GM23248 (cell line): ENCODE measurements around the gene LEFTY1. TPM values are rescaled to one million over a fixed set of nuclear protein-coding genes. Genes with fewer than 3 reads are reported as not detected.
A peak's percentile ranks its signal among the peaks of the same experiment; 100 is the strongest.
"Not testable (repeated sequence)": the region's sequence is repeated elsewhere in the genome, so short reads cannot be mapped to it uniquely, and the experiment has no call there.

Experiments used
- DNase-seq: peaks from one replicate; pipeline ENCODE4 v3.0.0-alpha.2; 2015
- H2AFZ ChIP-seq: fragments of 200-600 bp; sonication (generic); 2 replicates; pipeline ENCODE4 v1.6.1; 2016; ENCODE audit warnings: antibody characterized with exemption
- H3F3A ChIP-seq: fragments of 200-600 bp; sonication (generic); 2 replicates; pipeline ENCODE4 v1.6.1; 2016; ENCODE audit warnings: mild to moderate bottlenecking, antibody characterized with exemption, mixed run types; ENCODE audit not compliant: insufficient read depth
- H3K27ac ChIP-seq: fragments of 200-600 bp; sonication (generic); 2 replicates; pipeline ENCODE4 v1.5.1; 2016; ENCODE audit warnings: mild to moderate bottlenecking
- H3K27me3 ChIP-seq: fragments of 200-600 bp; sonication (generic); replicated peaks from 2 replicates; pipeline ENCODE4 v1.6.1; 2016; ENCODE audit warnings: mild to moderate bottlenecking; ENCODE audit not compliant: insufficient read depth
- H3K36me3 ChIP-seq: fragments of 200-600 bp; sonication (generic); 2 replicates; pipeline ENCODE4 v1.6.1; 2016; ENCODE audit warnings: low read depth, mild to moderate bottlenecking
- H3K4me1 ChIP-seq: fragments of 200-600 bp; sonication (generic); 2 replicates; pipeline ENCODE4 v1.6.1; 2016; ENCODE audit warnings: mild to moderate bottlenecking; ENCODE audit not compliant: insufficient read depth
- H3K4me2 ChIP-seq: fragments of 200-600 bp; sonication (generic); one replicate; pipeline ENCODE4 v1.6.1; 2016; ENCODE audit warnings: mild to moderate bottlenecking; ENCODE audit not compliant: unreplicated experiment
- H3K4me3 ChIP-seq: fragments of 200-600 bp; sonication (generic); 2 replicates; pipeline ENCODE4 v1.5.1; 2016; ENCODE audit warnings: mild to moderate bottlenecking
- H3K79me2 ChIP-seq: fragments of 200-600 bp; sonication (generic); 2 replicates; pipeline ENCODE4 v1.6.1; 2016; ENCODE audit warnings: mild to moderate bottlenecking; ENCODE audit not compliant: insufficient read depth
- H3K9ac ChIP-seq: fragments of 200-600 bp; sonication (generic); 2 replicates; pipeline ENCODE4 v1.6.1; 2016; ENCODE audit warnings: mild to moderate bottlenecking
- H3K9me2 ChIP-seq: fragments of 200-600 bp; sonication (generic); 2 replicates; pipeline ENCODE4 v1.6.1; 2016; ENCODE audit warnings: mixed run types, mild to moderate bottlenecking, moderate library complexity; ENCODE audit not compliant: insufficient read depth
- H3K9me3 ChIP-seq: fragments of 200-600 bp; sonication (generic); one replicate; pipeline ENCODE4 v1.6.1; 2017; ENCODE audit warnings: low read depth
- H4K20me1 ChIP-seq: fragments of 200-600 bp; sonication (generic); 2 replicates; pipeline ENCODE4 v1.6.0; 2016; ENCODE audit not compliant: insufficient read depth
- EZH2 ChIP-seq: fragments of 200-600 bp; sonication (generic); IDR thresholded peaks from 2 replicates; pipeline ENCODE4 v1.6.1; 2018; ENCODE audit warnings: antibody characterized with exemption, mild to moderate bottlenecking; ENCODE audit not compliant: insufficient read depth, poor library complexity, severe bottlenecking
- EZH2phosphoT487 ChIP-seq: fragments of 200-600 bp; sonication (generic); IDR thresholded peaks from 2 replicates; pipeline ENCODE4 v1.6.1; 2018; ENCODE audit warnings: antibody characterized with exemption, moderate library complexity, mild to moderate bottlenecking, low read depth; ENCODE audit not compliant: insufficient read depth
- WGBS, 2 experiments: methylation state at CpG; one replicate each; pipeline ENCODE4 v1.1.6; 2015 to 2017; ENCODE audit warnings: low lambda C conversion rate in 2 of 2, low coverage in 1 of 2; ENCODE audit errors: missing lambda C conversion rate in 2 of 2; 5-methylcytosine and 5-hydroxymethylcytosine counted together
- in situ Hi-C: fragments of 300-500 bp; cut with MboI; formaldehyde crosslinking; loops from 2 replicates; pipeline ENCODE4 v1.15.0; 2020
- polyA plus RNA-seq: library from polyadenylated mRNA; unstranded; fragments of >200 nt; fragmentation: Nextera tagmentation; extraction: Ambion mirVana; gene quantifications from 2 replicates; pipeline ENCODE4 v1.2.1, GENCODE V29; 2016
- total RNA-seq: library from RNA; depleted of rRNA; stranded (reverse); fragments of >200 nt; shearing (Covaris generic); gene quantifications from 2 replicates; pipeline ENCODE4 v1.2.3, GENCODE V29; 2014

The LEFTY1 gene
- total and polyA plus RNA-seq, 2 experiments from 2014 or later = not detected

GRCh38 chr1:225934711-225935110 lies 45.8 kb upstream of the LEFTY1 start:
- Histone ChIP-seq H3K4me1 (peaks cover 13% of the 10 kb centered on the region; the same call in 1 of the 2 replicates), H3K36me3 (no peaks in the 10 kb centered on the region), H3K79me2 (no peaks in the 10 kb centered on the region), H2AFZ (no peak overlapping the region), H3K4me2 (no peak overlapping the region), H3K4me3 (no peak overlapping the region), H3K9ac (no peak overlapping the region), H3F3A (peaks cover 6% of the 10 kb centered on the region; the same call in 1 of the 2 replicates), H3K9me2 (no peaks in the 10 kb centered on the region), H3K27ac (no peak overlapping the region), H3K9me3 (no peaks in the 10 kb centered on the region), H4K20me1 (no peaks in the 10 kb centered on the region), H3K27me3 (no peaks in the 10 kb centered on the region)
- TF ChIP-seq EZH2 (no peak), EZH2phosphoT487 (no peak)
- in situ Hi-C loops = no loop called here
- WGBS, 2 experiments = 95 to 97% methylated on average over 5 of the region's 5 CpGs
- no peak for DNase-seq

DNA sequence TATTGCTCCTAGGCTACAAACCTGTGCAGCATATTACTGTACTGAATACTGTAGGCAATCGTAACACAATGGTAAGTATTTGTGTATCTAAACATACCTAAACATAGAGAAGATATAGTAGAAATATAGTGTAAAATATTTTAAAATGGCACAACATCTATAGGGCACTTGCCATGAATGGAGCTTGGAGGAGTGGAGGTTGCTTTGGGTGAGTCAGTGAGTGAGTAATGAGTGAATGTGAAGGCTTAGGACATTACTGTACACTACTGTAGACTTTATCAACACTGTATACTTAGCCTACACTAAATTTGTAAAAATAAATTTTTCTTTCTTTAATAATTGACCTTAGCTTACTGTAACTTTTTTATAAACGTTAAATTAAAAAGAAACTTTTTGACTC lies 44.1 kb upstream of the LEFTY1 start:
- no peaks in the 10 kb centered on the region for H3K9me3 ChIP-seq
- H3K4me1 ChIP-seq = peaks cover 13% of the 10 kb centered on the region; the same call in 1 of the 2 replicates
- H3K4me2 ChIP-seq = no peak overlapping the region
- no peaks in the 10 kb centered on the region for H3K79me2 ChIP-seq
- TF ChIP-seq EZH2 = no peak
- TF ChIP-seq EZH2phosphoT487 = no peak
- H3K27me3 ChIP-seq = no peaks in the 10 kb centered on the region
- no peaks in the 10 kb centered on the region for H3K9me2 ChIP-seq
- no peaks in the 10 kb centered on the region for H4K20me1 ChIP-seq
- no peak overlapping the region for H2AFZ ChIP-seq
- no peak overlapping the region for H3K4me3 ChIP-seq
- H3K36me3 ChIP-seq = no peaks in the 10 kb centered on the region
- H3F3A ChIP-seq = peaks cover 6% of the 10 kb centered on the region; the same call in 1 of the 2 replicates
- in situ Hi-C loops = no loop called here
- 23 to 28% methylated on average over 2 of the region's 2 CpGs for WGBS, 2 experiments
- no peak overlapping the region for H3K9ac ChIP-seq
- peak; percentile 81 for DNase-seq
- H3K27ac ChIP-seq = no peak overlapping the region

DNA sequence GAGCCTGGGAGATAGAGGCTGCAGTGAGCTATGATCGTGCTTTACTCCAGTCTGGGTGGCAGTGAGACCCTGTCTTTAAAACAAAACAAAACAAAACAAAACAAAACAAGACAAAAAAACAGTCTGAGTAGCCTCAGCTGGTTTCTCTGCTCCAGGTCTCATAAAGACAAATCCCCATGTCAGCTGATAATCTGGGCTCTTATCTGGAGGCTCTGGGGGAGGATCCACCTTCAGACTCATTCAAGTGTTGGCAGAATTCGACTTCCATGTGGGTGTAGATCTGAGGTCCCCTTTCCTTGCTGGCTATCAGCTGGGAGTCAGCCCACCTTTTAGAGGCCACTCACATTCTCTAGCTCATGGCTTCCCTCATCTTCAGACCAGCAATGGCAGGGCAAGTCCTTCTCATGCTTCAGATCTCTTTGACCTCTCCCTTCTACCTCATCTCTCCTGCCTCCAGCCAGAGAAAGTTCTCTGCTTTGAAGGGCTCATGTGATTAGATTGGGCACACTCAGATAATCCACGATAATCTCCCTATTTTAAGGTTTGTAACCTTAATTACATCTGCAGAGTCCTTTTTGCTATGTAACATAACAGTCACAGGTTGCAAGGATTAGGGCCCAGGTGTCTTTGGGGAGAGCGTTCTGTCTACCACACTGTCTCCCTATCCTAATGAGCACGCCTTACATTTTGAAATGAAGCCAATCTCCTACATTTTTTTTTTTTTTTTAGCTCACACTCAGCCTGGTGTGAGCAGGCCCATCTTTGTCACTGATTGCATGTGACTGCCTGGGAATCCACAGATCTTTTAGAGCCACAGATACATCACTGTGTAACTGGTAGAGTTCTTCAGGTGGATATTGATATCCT lies 42.6 kb upstream of the LEFTY1 start:
- Histone ChIP-seq H3K4me3 (no peak overlapping the region), H3K4me1 (peaks cover 12% of the 10 kb centered on the region; the same call in 1 of the 2 replicates), H3K27ac (no peak overlapping the region), H3K36me3 (no peaks in the 10 kb centered on the region), H3K79me2 (no peaks in the 10 kb centered on the region), H3K9me3 (no peaks in the 10 kb centered on the region), H3F3A (peaks cover 5% of the 10 kb centered on the region; the same call in 1 of the 2 replicates), H3K9me2 (no peaks in the 10 kb centered on the region), H2AFZ (no peak overlapping the region), H3K9ac (no peak overlapping the region), H3K4me2 (no peak overlapping the region), H3K27me3 (no peaks in the 10 kb centered on the region), H4K20me1 (no peaks in the 10 kb centered on the region)
- in situ Hi-C loops = no loop called here
- DNase-seq = no peak
- WGBS, 2 experiments = 72 to 74% methylated on average over 5 of the region's 5 CpGs
- TF ChIP-seq EZH2 (no peak), EZH2phosphoT487 (no peak)

- WGBS, 2 experiments = 83 to 88% methylated on average over 2 of the region's 2 CpGs
- in situ Hi-C loops = no loop called here
Measured at GRCh38 chr1:225930566-225930965, 41.6 kb upstream of the LEFTY1 start.

DNA sequence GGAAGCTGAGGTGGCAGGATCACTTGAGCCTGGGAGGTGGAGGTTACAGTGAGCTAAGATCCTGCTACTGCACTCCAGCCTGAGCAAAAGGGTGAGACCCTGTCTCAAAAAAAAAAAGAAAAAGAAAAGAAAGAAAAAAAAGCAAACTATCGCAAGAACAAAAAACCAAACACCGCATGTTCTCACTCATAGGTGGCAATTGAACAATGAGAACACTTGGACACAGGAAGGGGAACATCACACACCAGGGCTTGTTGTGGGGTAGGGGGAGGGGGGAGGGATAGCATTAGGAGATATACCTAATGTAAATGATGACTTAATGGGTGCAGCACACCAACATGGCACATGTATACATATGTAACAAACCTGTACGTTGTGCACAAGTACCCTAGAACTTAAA lies 40.5 kb upstream of the LEFTY1 start:
- H3F3A ChIP-seq, H3K9me2 ChIP-seq, H3K36me3 ChIP-seq, H2AFZ ChIP-seq, H3K4me3 ChIP-seq, H4K20me1 ChIP-seq, in situ Hi-C loops, H3K9ac ChIP-seq, H3K79me2 ChIP-seq, H3K4me2 ChIP-seq, H3K27me3 ChIP-seq, DNase-seq, H3K27ac ChIP-seq, H3K9me3 ChIP-seq: not testable (repeated sequence)
- H3K4me1 ChIP-seq = peaks cover 12% of the 10 kb centered on the region; the same call in 1 of the 2 replicates
- WGBS, 2 experiments = 83 to 100% methylated on average over 1 to 3 of the region's 3 CpGs

More at GRCh38 chr1:225930566-225930965, 41.6 kb upstream of the LEFTY1 start:
- Histone ChIP-seq H3K36me3 (no peaks in the 10 kb centered on the region), H3K9me2 (no peaks in the 10 kb centered on the region), H3K9me3 (no peaks in the 10 kb centered on the region), H3K4me2 (no peak overlapping the region), H3K4me1 (peaks cover 7% of the 10 kb centered on the region; the same call in 1 of the 2 replicates), H3F3A (peaks cover 3% of the 10 kb centered on the region; the same call in 1 of the 2 replicates), H3K4me3 (no peak overlapping the region), H3K9ac (no peak overlapping the region), H4K20me1 (no peaks in the 10 kb centered on the region), H2AFZ (no peak overlapping the region), H3K27me3 (no peaks in the 10 kb centered on the region), H3K27ac (no peak overlapping the region), H3K79me2 (no peaks in the 10 kb centered on the region)
- DNase-seq = no peak
- no peak for TF ChIP-seq EZH2
